CD14-positive monocyte (primary cell): ENCODE measurements around the gene AEN. TPM values are rescaled to one million over a fixed set of nuclear protein-coding genes. Genes with fewer than 3 reads are reported as not detected.

Source experiments
- DNase-seq, 3 donors: peaks; one replicate each; pipeline ENCODE4 v3.0.0-alpha.2; 2011 to 2022
- H2AFZ ChIP-seq: 2 replicates; pipeline ENCODE4 v1.6.0; 2012; ENCODE audit warnings: mild to moderate bottlenecking, low read depth, low read length, inconsistent platforms; ENCODE audit not compliant: insufficient read depth, poor library complexity, severe bottlenecking
- H3K27ac ChIP-seq, 2 donors: 1 replicate in 1 of 2; 2 replicates in 1 of 2; pipeline ENCODE4 v1.5.1; 2012 to 2013; ENCODE audit warnings: low read length in 2 of 2, control low read depth in 1 of 2, inconsistent platforms in 1 of 2, low read depth in 1 of 2, mild to moderate bottlenecking in 1 of 2
- H3K27me3 ChIP-seq, 2 donors: one replicate each; pipeline versions ENCODE4 v1.6.0 to v1.6.1; 2011 to 2013; ENCODE audit warnings: low read length in 2 of 2; ENCODE audit not compliant: control insufficient read depth in 2 of 2, insufficient read depth in 2 of 2
- H3K36me3 ChIP-seq, 2 donors: replicated peaks in 1 of 2; 1 replicate in 1 of 2; 2 replicates in 1 of 2; pipeline versions ENCODE4 v1.5.1 to v1.6.1; 2012 to 2013; ENCODE audit warnings: low read length in 2 of 2, control low read depth in 1 of 2, inconsistent platforms in 1 of 2, mild to moderate bottlenecking in 1 of 2; ENCODE audit not compliant: insufficient read depth in 2 of 2, control insufficient read depth in 1 of 2
- H3K4me1 ChIP-seq, 2 donors: 1 replicate in 1 of 2; 2 replicates in 1 of 2; pipeline versions ENCODE4 v1.5.1 to v1.6.1; 2012 to 2013; ENCODE audit warnings: low read length in 2 of 2, control low read depth in 1 of 2, inconsistent platforms in 1 of 2, mild to moderate bottlenecking in 1 of 2, moderate library complexity in 1 of 2; ENCODE audit not compliant: insufficient read depth in 2 of 2, control insufficient read depth in 1 of 2
- H3K4me2 ChIP-seq: replicated peaks from 2 replicates; pipeline ENCODE3; 2012; ENCODE audit warnings: low read length, moderate library complexity, mild to moderate bottlenecking; ENCODE audit not compliant: poor library complexity, severe bottlenecking; ENCODE audit errors: extremely low read depth
- H3K4me3 ChIP-seq, 3 experiments: fragments of 200-600 bp in 1 of 3; sonication (generic) in 1 of 3; replicated peaks in 1 of 3; 1 replicate in 2 of 3; 2 replicates in 1 of 3; pipeline ENCODE4 v1.5.1; 2011 to 2013; ENCODE audit warnings: low read length in 3 of 3, mild to moderate bottlenecking in 3 of 3, control low read depth in 2 of 3, low read depth in 2 of 3, inconsistent platforms in 1 of 3, moderate library complexity in 1 of 3
- H3K79me2 ChIP-seq: 2 replicates; pipeline ENCODE4 v1.6.0; 2012; ENCODE audit warnings: mild to moderate bottlenecking, control low read depth, inconsistent platforms, low read length, moderate library complexity; ENCODE audit not compliant: insufficient read depth
- H3K9ac ChIP-seq: 2 replicates; pipeline ENCODE4 v1.6.0; 2017; ENCODE audit warnings: low read length, mild to moderate bottlenecking; ENCODE audit not compliant: insufficient read depth, poor library complexity, severe bottlenecking
- H3K9me3 ChIP-seq, 2 donors: replicated peaks in 1 of 2; 1 replicate in 1 of 2; 2 replicates in 1 of 2; pipeline versions ENCODE4 v1.5.1 to v1.6.1; 2012 to 2013; ENCODE audit warnings: low read length in 2 of 2, control low read depth in 1 of 2; ENCODE audit not compliant: control insufficient read depth in 1 of 2, insufficient read depth in 1 of 2
- H4K20me1 ChIP-seq: 2 replicates; pipeline ENCODE4 v1.6.0; 2012; ENCODE audit warnings: mild to moderate bottlenecking, low read length, control low read depth, moderate library complexity; ENCODE audit not compliant: insufficient read depth
- H3K27ac Mint-ChIP-seq, 7 donors: one replicate each; pipeline ENCODE4 v1.8.0; 2020; ENCODE audit warnings: mild to moderate bottlenecking in 7 of 7, mixed read lengths in 7 of 7, moderate library complexity in 6 of 7, inconsistent platforms in 2 of 7
- H3K27me3 Mint-ChIP-seq, 3 donors: one replicate each; pipeline ENCODE4 v1.8.0; 2021 to 2022; ENCODE audit warnings: low read depth in 3 of 3, mild to moderate bottlenecking in 3 of 3, mixed read lengths in 3 of 3, moderate library complexity in 3 of 3, inconsistent platforms in 1 of 3
- H3K36me3 Mint-ChIP-seq, 2 donors: one replicate each; pipeline ENCODE4 v1.8.0; 2020; ENCODE audit warnings: mixed read lengths in 2 of 2, inconsistent platforms in 1 of 2, mild to moderate bottlenecking in 1 of 2
- H3K4me1 Mint-ChIP-seq: one replicate; pipeline ENCODE4 v1.8.0; 2020; ENCODE audit warnings: mild to moderate bottlenecking, mixed read lengths
- H3K4me3 Mint-ChIP-seq, 2 donors: one replicate each; pipeline ENCODE4 v1.8.0; 2020; ENCODE audit warnings: mild to moderate bottlenecking in 2 of 2, mixed read lengths in 2 of 2, moderate library complexity in 1 of 2
- H3K9me3 Mint-ChIP-seq, 7 donors: one replicate each; pipeline ENCODE4 v1.8.0; 2020 to 2022; ENCODE audit warnings: mixed read lengths in 7 of 7, mild to moderate bottlenecking in 6 of 7, moderate library complexity in 6 of 7, inconsistent platforms in 2 of 7
- CTCF ChIP-seq: fragments of 200-600 bp; IDR thresholded peaks from one replicate; pipeline ENCODE4 v1.8.0; 2022; ENCODE audit warnings: antibody characterized with exemption, mild to moderate bottlenecking
- WGBS: methylation state at CpG from one replicate; pipeline ENCODE4 v1.1.5; 2013; ENCODE audit warnings: missing lambda C conversion rate; ENCODE audit not compliant: insufficient coverage; 5-methylcytosine and 5-hydroxymethylcytosine counted together
- intact Hi-C, 2 donors: fragments of 100-400 bp; cut with micrococcal nuclease; formaldehyde crosslinking; loops; one replicate each; pipeline versions ENCODE4 v1.15.0 to v1.15.1; 2023
- polyA plus RNA-seq, 3 donors: library from polyadenylated mRNA; depleted of rRNA in 1 of 3; unstranded in 2 of 3; stranded (reverse) in 1 of 3; fragments of 300-500 nt in 2 of 3; fragments of >200 nt in 1 of 3; fragmentation: Illumina TruSeq in 2 of 3; gene quantifications; 1 replicate in 2 of 3; 2 replicates in 1 of 3; pipeline ENCODE4 v1.2.3, GENCODE V29; 2012 to 2021

AEN gene
- polyA plus RNA-seq, 3 donors = 4.6 to 10.7 (median 6.3) TPM

- Mint-ChIP-seq H3K27me3 (peaks cover 0 to 2% (median 0%) of the 10 kb centered on the region in 3 donors), H3K4me1 (peaks cover 3% of the 10 kb centered on the region), H3K27ac (peak overlapping the region in 4 of 7 donors; percentile 3 to 27 (median 18)), H3K36me3 (no peaks in the 10 kb centered on the region), H3K9me3 (peaks cover 0 to 2% (median 0%) of the 10 kb centered on the region in 7 donors), H3K4me3 (no peak overlapping the region)
- Histone ChIP-seq H3K27me3 (no peaks in the 10 kb centered on the region), H3K4me2 (no peak overlapping the region), H3K4me3 (no peak overlapping the region), H3K9ac (no peak overlapping the region), H4K20me1 (no peaks in the 10 kb centered on the region), H2AFZ (no peak overlapping the region), H3K9me3 (no peaks in the 10 kb centered on the region), H3K79me2 (no peaks in the 10 kb centered on the region), H3K4me1 (no peaks in the 10 kb centered on the region), H3K36me3 (no peaks in the 10 kb centered on the region), H3K27ac (no peak overlapping the region)
- no peak for TF ChIP-seq CTCF
- intact Hi-C loops = no loop called here
- WGBS = 89% methylated on average over 8 of the region's 11 CpGs
- no peak for DNase-seq
These were observed 26.4 kb downstream of the AEN start for GRCh38 chr15:88647351-88648105.

GRCh38 chr15:88648357-88649214 lies 27.4 kb downstream of the AEN start:
- H3K9me3 Mint-ChIP-seq = peaks cover 0 to 2% (median 0%) of the 10 kb centered on the region in 7 donors
- WGBS = 95% methylated on average over 3 of the region's 12 CpGs
- no peaks in the 10 kb centered on the region for H3K79me2 ChIP-seq
- peak in 1 of 3 donors; percentile 23 for DNase-seq
- no peaks in the 10 kb centered on the region for H3K36me3 ChIP-seq
- H3K4me2 ChIP-seq = no peak overlapping the region
- H3K9ac ChIP-seq = no peak overlapping the region
- no peaks in the 10 kb centered on the region for H3K4me1 ChIP-seq
- H3K27me3 Mint-ChIP-seq = peaks cover 0 to 2% (median 0%) of the 10 kb centered on the region in 3 donors
- H3K4me3 ChIP-seq = no peak overlapping the region
- H3K27ac ChIP-seq = no peak overlapping the region
- H3K9me3 ChIP-seq = no peaks in the 10 kb centered on the region
- no peaks in the 10 kb centered on the region for H4K20me1 ChIP-seq
- no peak for TF ChIP-seq CTCF
- intact Hi-C loops = no loop called here
- H3K36me3 Mint-ChIP-seq = peaks cover 0 to 2% of the 10 kb centered on the region in 2 donors
- H3K27me3 ChIP-seq = no peaks in the 10 kb centered on the region
- H3K4me1 Mint-ChIP-seq = peaks cover 3% of the 10 kb centered on the region
- H3K4me3 Mint-ChIP-seq = no peak overlapping the region
- H2AFZ ChIP-seq = no peak overlapping the region
- H3K27ac Mint-ChIP-seq = peak overlapping the region in 2 of 7 donors; percentile 18 to 51
